GM18909 (cell line): Measurements from ENCODE around the gene MYCL.
"Not testable (repeated sequence)": the region's sequence is repeated elsewhere in the genome, so short reads cannot be mapped to it uniquely, and the experiment has no call there.

Source experiments
- ATAC-seq: cut with Tn5 transposase; IDR thresholded peaks from one replicate; pipeline ENCODE4 v1.9.1; 2021; ENCODE audit warnings: mild to moderate bottlenecking; ENCODE audit not compliant: unreplicated experiment, poor library complexity

The MYCL gene

DNA sequence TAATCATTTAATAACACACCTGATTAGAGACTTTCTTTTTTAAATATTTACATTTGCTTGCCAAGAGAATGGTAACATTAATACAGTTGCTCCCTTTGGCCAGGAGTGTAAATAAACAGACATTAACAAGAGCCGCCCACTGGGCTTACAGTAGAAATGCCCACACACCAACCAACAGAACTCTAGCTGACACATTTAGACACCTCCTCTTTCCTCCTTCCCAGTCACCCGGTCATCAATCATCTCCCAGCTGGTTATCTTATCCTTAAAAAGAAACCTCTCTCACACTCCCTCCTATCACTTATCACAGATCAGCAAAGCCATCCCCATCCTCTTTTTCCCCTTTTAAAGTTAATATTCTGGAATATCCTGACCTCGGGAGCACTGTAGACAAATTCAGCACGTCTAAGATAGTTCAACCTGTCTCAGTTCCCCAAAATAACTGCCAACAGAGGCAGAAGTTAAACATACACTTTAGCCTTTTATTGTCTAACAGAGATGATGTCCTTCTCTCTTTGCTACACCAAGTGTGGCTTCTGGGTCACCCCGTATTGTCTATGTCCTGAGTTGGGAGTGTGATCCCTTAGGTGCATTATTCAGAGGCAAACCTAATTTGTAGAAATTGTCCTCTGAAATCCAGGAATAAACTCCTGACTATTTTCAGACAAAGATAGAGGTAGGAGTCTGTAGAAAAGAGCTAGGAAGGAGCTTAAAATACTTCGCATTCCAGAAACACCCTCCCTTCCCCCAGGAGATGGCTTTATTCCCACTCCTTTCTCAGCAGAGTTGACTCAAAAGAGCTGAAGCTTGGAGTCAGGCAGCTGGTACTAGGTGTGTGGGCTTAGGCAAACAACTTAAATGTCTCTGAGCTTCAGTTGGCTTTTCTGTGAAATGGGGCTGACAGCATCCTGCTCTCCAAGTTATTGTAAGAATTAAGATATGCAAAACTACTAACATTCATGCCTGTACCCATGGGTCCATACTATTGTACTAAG lies 8.8 kb downstream of the MYCL start:
- no peak for ATAC-seq

DNA sequence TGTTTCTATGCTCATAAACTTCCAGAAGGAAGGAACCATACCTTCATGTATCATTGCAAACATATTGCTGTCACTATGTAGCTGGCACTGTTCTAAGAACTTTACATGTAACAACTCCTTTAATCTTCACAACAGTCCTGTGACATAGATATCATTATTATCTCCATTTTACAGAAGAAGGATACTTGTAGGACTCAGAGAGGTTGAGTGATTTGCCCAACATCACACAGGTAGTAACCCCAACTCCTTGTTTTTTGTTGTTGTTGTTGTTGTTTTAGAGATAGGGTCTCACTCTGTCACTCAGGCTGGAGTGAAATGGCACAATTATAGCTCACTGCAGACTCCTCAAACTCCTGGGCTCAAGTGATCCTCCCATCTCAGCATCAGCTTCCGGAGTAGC lies 10.8 kb downstream of the MYCL start:
- ATAC-seq = no peak

DNA sequence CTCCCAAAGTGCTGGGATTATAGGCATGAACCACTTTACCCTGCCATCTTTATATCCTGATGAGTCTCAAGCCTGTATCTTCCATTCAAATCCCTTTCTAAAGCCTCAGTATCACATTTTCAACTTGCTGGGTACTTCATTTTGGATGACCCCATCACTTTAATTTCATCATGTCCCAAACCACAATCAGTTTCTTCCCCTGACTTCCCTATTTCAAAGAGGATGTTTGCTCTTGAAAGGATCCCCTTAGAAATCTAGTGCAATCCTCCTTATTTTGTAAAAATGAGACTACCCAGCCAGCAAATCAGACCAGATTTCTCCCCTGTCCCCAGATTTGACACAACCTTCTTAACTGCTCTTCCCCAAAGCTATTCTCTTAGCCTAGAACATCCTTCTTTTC lies 11.4 kb downstream of the MYCL start:
- no peak for ATAC-seq

DNA sequence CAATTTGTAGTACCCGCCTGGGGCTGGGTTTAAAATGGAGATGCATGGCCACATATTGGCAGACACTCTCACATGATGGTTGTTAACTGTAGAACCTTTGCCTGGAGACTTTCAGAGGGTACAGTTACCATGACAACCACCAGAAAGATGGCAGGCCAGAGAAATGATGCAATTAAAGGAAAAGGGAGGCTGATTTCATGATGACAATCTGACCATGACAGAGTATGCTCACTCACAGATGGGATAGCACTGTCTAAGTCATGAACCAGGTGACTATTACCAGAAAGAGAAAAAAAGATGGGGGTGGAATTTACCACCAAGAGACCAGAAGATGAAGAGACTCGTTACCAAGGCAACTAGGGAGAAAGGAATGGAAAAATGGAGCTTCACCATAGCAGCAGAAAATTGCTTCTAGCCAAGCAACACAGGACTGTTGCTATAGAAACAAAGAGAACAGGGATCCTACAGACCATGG lies 14.9 kb downstream of the MYCL start:
- ATAC-seq = no peak

DNA sequence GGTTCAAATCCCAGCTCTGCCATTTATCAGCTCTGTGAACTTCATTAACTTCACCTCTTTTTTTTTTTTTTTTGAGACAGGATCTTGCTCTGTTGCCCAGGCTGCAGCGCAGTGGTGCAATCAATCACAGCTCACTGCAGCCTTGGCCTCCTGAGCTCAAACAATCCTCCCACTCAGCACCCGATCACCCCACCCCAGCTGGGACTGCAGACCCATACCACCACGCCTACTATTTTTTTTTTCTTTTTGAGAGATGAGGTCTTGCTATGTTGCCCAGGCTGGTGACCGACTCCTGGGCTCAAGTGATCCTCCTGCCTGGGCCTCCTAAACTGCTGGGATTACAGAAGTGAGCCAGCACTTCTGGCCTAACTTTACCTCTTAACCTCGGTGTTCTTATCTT lies 16.2 kb downstream of the MYCL start:
- ATAC-seq = no peak

DNA sequence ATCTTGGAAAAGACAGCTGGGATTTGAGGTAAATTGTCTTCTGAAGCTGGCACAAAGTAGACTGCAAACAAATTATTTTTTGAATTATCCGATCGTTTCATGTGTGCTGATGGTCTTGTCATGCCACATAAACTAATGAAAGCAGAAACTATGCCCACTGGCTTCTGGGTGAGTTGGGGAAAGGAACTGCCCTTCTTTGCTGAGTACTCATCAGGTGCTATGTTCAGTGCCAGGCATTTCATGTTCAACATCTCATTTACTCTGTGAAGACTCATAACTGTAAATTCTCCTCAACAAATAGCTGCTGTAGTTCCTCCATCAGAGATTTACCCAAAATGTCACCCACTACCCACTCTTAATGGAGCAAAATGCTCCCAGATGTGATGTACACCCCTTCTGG lies 19.6 kb downstream of the MYCL start:
- ATAC-seq = no peak

DNA sequence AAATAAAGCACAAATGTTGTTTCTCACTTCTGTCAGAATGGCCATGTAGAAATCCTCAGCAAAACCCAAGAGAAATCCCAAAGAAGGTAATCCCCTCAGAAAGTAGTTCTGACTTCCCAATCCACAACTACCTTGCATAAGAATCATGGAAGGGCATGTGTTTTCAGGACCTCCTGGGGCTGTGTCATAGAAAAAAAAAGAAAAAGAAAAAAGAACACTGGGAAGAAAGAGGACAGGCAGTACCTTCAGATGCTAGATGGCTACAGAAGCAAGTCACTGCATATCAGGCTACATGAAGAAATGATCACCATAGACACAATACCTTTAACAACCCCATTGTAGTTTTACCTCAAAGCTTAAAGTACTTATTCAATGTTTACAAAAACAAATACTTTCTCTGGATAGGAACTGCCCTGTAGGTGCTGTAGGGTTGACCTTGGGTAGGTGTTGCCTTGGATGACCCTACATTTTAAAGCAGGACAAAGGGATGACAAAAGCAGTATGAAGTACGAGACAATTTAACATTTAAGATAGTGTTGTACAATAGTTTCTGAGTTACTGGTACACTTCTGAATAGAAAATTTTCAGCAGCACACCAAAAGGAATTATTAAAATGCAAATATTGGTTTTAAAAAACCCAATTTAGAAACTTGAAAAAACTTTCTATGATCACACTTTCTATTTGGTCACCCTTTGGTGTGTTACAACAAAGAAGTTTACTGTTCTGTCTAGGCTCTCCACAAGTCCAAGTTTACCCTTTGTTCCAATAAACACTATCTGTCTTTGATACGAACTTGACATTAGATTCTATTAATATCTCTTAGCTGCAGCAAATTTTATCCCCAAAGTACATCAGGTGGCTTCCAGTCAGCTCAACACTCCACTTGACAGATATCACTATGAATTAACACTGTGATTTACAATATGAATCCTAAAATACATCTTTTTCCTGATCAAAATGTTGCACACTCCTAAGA lies 23.4 kb downstream of the MYCL start:
- ATAC-seq = no peak

DNA sequence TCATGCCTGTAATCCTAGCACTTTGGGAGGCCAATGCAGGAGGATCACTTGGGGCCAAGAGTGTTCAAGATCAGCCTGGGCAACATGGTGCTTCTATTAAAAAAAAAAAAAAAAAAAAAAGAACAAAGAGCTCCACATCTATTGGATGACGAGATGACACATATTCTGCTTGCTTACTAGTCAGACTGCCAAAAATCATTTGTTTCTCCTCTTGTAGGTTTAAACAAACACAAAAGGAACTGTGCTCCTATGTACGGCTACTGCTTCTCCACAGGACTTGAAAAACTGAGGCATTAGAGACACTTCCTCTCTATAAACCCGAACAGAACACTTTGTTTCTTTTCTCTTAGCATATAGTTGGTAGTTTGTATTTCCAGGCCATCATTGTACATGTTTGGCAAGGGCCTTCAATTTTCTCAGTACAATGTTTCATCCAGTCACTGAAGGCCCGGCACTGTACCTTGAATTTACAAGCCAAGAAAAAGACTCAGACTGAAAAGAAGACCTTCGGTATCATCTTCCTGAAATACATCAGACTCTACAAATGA lies 24.4 kb downstream of the MYCL start:
- no peak for ATAC-seq

DNA sequence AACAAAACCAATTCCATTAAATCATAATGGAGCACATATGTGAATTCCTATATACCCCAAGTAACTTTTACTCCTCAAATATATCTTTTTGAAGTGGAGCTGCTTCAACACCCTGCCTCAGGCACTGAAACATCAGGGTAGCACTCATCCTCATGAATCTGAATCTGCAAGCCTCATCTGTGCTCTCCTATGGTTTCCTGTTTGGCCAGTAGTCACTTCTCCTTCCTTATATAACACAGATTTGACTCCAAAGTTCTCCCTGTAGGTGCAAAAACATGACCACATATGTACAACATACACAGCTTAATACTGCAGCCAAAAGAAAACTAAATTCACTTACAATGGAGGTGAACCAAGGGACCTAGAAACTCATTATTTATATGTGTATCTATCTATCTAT lies 25.6 kb downstream of the MYCL start:
- no peak for ATAC-seq

DNA sequence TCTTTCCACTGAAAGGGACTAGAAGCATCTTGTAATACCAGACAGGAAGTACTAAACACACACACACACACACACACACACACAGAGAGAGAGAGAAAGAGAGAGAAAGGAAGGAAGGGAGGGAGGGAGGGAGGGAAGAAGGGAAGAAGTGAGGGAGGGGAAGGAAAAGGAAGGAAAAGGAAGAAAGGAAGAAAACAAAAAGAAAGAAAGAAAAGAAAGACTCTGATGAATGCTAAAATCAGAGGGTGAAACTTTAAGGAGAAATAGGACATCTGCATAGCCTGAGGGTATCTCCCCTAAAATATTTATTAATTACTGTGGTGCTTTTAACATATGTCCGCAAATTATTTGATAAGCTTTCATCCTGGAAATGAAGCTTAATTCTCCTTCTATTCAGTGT lies 29.0 kb downstream of the MYCL start:
- ATAC-seq = no peak

DNA sequence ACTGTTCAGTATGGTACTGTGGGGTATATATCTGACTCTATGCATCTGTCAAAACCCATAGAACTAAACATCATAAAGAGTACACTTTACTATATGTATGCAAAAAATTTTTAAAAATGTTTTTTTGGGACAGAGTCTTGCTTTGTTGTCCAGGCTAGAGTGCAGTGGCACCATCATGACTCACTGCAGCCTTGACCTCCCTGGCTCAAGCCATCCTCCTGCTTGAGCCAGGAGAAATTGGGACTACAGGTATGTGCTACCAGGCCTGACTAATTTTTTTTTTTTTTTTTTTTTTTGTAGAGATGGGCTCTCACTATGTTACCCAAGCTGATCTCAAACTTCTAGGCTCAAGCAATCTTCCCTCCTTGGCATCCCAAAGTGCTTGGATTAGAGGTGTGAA lies 29.9 kb downstream of the MYCL start:
- no peak for ATAC-seq

DNA sequence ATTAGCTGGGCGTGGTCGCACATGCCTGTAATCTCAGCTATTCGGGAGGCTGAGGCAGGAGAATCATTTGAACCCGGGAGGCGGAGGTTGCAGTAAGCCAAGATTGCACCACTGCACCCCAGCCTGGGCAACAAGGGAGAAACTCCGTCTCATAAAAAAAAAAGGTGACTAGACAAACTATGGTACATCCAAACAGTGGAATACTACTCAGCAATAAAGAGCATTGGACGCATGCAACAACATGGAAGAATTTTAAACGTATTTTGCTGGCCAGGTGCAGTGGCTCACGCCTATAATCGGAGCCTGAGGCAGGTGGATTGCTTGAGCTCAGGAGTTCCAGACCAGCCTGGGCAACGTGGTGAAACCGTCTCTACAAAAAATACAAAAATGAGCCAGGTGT lies 30.7 kb downstream of the MYCL start:
- ATAC-seq = not testable (repeated sequence)

DNA sequence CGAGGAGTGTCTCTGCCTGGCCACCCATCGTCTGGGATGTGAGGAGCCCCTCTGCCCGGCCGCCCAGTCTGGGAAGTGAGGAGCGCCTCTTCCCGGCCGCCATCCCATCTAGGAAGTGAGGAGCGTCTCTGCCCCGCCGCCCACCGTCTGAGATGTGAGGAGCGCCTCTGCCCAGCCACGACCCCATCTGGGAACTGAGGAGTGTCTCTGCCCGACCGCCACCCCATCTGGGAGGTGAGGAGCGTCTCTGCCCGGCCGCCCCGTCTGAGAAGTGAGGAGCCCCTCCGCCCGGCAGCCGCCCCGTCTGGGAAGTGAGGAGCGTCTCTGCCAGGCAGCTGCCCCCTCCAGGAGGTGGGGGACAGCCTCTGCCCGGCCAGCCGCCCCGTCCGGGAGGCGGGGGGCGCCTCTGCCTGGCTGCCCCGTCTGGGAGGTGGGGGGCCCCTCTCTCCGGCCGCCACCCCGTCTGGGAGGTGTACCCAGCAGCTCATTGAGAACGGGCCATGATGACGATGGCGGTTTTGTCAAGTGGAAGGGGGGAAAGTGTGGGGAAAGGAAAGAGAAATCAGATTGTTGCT lies 32.1 kb downstream of the MYCL start:
- not testable (repeated sequence) for ATAC-seq

DNA sequence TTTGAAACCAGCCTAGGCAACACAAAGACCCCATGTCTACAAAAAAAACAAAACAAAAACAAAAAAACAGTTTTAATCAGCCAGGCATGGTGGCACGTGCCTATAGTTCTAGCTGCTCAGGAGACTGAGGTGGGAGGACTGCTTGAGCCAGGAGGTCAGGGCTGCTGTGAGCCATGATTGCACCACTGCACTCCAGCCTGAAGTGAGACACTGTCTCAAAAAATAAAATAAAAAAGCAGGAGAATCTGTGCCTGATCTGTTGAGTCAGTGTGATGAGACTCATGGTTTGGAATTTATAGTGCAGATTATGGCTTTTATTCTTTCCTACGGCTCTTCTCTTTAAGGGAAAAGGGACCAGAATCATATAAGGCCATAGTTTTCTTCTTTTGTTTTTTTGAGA lies 35.0 kb downstream of the MYCL start:
- no peak for ATAC-seq

DNA sequence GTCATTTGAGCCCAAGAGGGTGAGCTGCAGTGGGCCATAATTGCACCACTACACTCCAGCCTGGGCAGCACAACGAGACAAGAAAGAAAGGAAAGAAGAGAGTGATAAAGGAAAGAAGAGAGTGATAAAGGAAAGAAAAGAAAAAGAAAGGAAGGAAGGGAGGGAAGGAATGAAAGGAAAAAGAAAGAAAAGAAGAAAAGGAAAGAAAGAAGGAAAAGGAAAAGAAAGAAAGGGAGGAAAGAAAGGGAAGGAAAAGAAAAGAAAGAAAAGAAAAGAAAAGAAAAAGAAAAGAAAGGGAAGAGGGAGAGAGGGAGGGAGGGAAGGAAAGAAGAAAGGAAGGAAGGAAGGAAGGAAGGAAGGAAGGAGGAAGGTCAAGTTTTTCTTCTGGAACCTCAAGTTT lies 36.0 kb downstream of the MYCL start:
- ATAC-seq = no peak

DNA sequence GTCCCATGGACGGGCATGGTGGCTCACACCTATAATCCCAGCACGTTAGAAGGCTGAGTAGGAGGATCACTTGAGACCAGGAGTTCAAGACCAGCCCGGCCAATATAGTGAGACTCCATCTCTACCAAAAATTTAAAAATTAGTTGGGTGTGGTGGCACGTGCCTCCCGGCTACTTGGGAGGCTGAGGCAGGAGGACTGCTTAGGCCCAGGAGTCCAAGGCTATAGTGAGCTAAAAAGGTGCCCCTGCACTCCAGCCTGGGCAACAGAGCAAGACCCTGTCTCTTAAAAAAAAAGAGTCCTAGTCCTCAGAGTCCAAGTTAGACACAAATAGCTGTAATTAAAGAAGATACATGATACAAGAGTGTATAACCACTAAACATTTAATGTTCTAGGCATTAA lies 38.5 kb downstream of the MYCL start:
- ATAC-seq = no peak

DNA sequence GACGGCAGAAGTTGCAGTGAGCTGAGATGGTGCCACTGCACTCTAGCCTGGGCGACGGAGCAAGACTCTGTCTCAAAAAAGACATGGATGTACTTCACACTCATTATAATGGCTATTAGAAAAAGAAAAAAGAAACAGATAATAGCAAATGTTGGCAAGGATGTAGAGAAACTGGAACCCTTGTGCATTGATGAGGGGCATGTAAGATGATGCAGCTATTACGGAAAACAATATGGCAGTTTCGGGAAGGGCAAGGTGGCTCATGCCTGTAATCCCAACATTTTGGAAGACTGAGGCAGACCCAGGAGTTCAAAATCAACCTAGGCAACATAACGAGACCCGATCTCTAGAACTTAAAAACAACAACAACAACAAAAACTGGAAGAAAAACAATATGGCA lies 40.7 kb downstream of the MYCL start:
- no peak for ATAC-seq

DNA sequence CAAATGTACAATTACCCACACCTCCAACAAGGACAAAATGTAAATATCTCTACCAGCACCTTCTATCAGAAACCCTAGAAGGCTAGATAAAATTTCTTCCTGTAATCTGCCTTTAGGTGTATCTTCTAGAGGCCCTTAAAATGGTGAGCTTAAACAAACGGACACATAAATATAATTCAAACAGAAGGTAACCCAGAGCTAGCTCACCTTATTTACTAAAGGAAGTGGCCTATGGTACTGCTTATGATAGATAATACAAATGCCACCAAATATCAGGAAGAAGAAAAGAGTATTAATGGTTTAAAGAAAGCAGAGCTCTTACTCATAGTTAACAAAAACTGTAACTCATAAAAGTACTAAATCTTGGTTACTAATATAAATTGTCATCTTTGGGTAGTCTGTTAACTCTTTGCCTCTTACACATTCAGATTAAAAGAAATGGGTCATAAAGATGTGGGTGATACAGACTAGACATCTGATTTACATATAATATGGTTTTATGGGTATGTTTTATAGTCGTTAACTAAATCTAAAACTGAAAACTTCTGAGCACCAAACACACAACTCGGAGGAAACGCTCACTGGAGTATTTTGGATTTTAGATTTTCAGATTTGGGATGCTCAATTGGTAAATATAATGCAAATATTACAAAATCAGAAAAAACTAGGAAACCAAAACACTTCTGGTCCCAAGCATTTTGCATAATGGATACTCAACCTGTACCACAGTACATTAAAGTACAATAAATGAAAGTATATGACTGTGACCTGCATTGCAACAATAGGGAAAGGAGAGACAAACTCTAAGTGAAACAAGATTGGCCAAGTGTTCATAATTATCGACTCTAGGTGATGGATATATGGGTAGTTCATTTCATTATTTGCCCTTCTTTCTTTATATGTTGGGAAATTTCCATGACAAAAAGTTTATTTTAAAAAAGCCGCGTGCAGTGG lies 41.6 kb downstream of the MYCL start:
- ATAC-seq = no peak

DNA sequence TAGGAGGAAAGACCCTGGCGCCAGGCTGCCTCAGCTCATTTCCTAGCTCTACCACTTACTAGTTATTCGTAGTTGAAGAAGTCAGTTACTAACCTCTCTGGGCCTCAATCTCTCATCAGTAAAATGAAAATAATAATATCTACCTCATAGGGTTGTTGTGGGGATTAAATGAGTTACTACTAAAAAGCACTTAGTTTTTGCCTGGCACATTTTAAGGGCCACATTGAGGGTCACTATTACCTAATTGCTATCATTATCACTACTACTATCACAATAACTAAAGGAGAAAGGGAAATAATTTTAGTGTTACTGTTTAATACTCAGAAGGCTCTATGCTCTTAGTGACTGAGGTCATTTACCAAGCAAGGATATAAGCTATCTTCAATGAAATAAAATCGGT lies 43.4 kb downstream of the MYCL start:
- no peak for ATAC-seq
